HCT116 (cell line): ENCODE measurements around the gene RPTOR. TPM values are rescaled to one million over a fixed set of nuclear protein-coding genes. Genes with fewer than 3 reads are reported as not detected.

Experiments used
- ATAC-seq: fragments of 200-7000 bp; cut with Tn5 transposase; 2 replicates; pipeline ENCODE4 v1.9.1; 2020; ENCODE audit warnings: mild to moderate bottlenecking, moderate library complexity
- BruUV-seq: library from RNA; stranded (reverse); fragments of 400-500 nt; replicated peaks from 2 replicates; lab custom pipeline; 2021; lab: Mats Ljungman, UMichigan
- CTCF ChIA-PET: fragments of 300-600 bp; sonication (Branson Sonifier 250); formaldehyde crosslinking; loops from one replicate; lab custom pipeline; 2021; ENCODE audit warnings: antibody characterized with exemption; lab: Charles Lee
- POLR2A ChIA-PET: fragments of 300-600, 350-600 bp; sonication (Branson Sonifier 250); formaldehyde crosslinking; loops from one replicate; lab custom pipeline; 2021; ENCODE audit warnings: antibody characterized with exemption; lab: Charles Lee
- RAD21 ChIA-PET, 2 experiments: fragments of 300-600 bp; sonication (Branson Sonifier 250); formaldehyde crosslinking; loops; one replicate each; lab custom pipeline; 2023; ENCODE audit warnings: low total read pairs in 2 of 2; ENCODE audit not compliant: uncharacterized antibody in 2 of 2, unreplicated experiment in 2 of 2, low non-redundant PET in 1 of 2; lab: Charles Lee
- DNase-seq: peaks from one replicate; pipeline ENCODE4 v3.0.0-alpha.2; 2010; ENCODE audit warnings: low read depth, low spot score
- H2AFZ ChIP-seq: fragments of 200-600 bp; shearing (Covaris generic), sonication (generic); 2 replicates; pipeline ENCODE4 v1.6.1; 2017; ENCODE audit warnings: low read depth, mixed run types, mixed read lengths, antibody characterized with exemption, low read length; ENCODE audit not compliant: poor library complexity, severe bottlenecking
- H3K27ac ChIP-seq: 2 replicates; pipeline ENCODE4 v1.5.1; 2012; ENCODE audit warnings: low read depth, low read length
- H3K27me3 ChIP-seq: fragments of 200-600 bp; sonication (generic); 2 replicates; pipeline ENCODE4 v1.6.1; 2016; ENCODE audit warnings: mixed run types, low read length, mixed read lengths; ENCODE audit not compliant: insufficient read depth
- H3K36me3 ChIP-seq, 2 experiments: fragments of 200-500 bp in 1 of 2; fragments of 200-600 bp in 1 of 2; sonication (Bioruptor generic) in 1 of 2; sonication (generic) in 1 of 2; 2 replicates each; pipeline versions ENCODE4 v1.5.1 to v1.6.1; 2014 to 2016; ENCODE audit warnings: low read length in 2 of 2, inconsistent platforms in 1 of 2, mixed read lengths in 1 of 2, mixed run types in 1 of 2; ENCODE audit not compliant: insufficient read depth in 2 of 2, control insufficient read depth in 1 of 2
- H3K4me1 ChIP-seq, 2 experiments: fragments of 200-600 bp in 1 of 2; sonication (generic) in 1 of 2; 2 replicates each; pipeline versions ENCODE4 v1.5.1 to v1.6.1; 2012 to 2017; ENCODE audit warnings: low read length in 2 of 2, inconsistent platforms in 1 of 2, mild to moderate bottlenecking in 1 of 2, mixed read lengths in 1 of 2, mixed run types in 1 of 2, moderate library complexity in 1 of 2; ENCODE audit not compliant: insufficient read depth in 2 of 2, control insufficient read depth in 1 of 2
- H3K4me2 ChIP-seq: fragments of 200-600 bp; sonication (generic); 2 replicates; pipeline ENCODE4 v1.6.1; 2017; ENCODE audit warnings: mixed run types, low read length, mixed read lengths
- H3K4me3 ChIP-seq, 2 experiments: fragments of 200-600 bp in 1 of 2; sonication (generic) in 1 of 2; replicated peaks in 1 of 2; 2 replicates each; pipeline ENCODE4 v1.5.1; 2011 to 2016; ENCODE audit warnings: low read length in 2 of 2, control low read depth in 1 of 2, low read depth in 1 of 2, mild to moderate bottlenecking in 1 of 2, mixed read lengths in 1 of 2, mixed run types in 1 of 2
- H3K79me2 ChIP-seq: fragments of 200-600 bp; sonication (generic); 2 replicates; pipeline ENCODE4 v1.6.1; 2017; ENCODE audit warnings: mild to moderate bottlenecking, mixed run types, low read length, moderate library complexity, mixed read lengths; ENCODE audit not compliant: insufficient read depth
- H3K9ac ChIP-seq: fragments of 200-600 bp; sonication (generic); 2 replicates; pipeline ENCODE4 v1.6.1; 2016; ENCODE audit warnings: low read length, mixed read lengths
- H3K9me2 ChIP-seq: fragments of 200-600 bp; sonication (generic), shearing (Covaris generic); 2 replicates; pipeline ENCODE4 v1.6.1; 2017; ENCODE audit warnings: mixed run types, mild to moderate bottlenecking, moderate library complexity; ENCODE audit not compliant: insufficient read depth
- H3K9me3 ChIP-seq, 2 experiments: fragments of 200-500 bp in 1 of 2; fragments of 200-600 bp in 1 of 2; sonication (Bioruptor generic) in 1 of 2; sonication (generic) in 1 of 2; 2 replicates each; pipeline ENCODE4 v1.6.1; 2014 to 2017; ENCODE audit warnings: low read length in 2 of 2, mixed read lengths in 2 of 2, inconsistent platforms in 1 of 2, low read depth in 1 of 2, mild to moderate bottlenecking in 1 of 2, mixed run types in 1 of 2, moderate library complexity in 1 of 2; ENCODE audit not compliant: control insufficient read depth in 1 of 2, insufficient read depth in 1 of 2
- H4K20me1 ChIP-seq: fragments of 200-600 bp; sonication (generic), shearing (Covaris generic); 2 replicates; pipeline ENCODE4 v1.6.1; 2017; ENCODE audit warnings: mixed run types, mild to moderate bottlenecking, moderate library complexity; ENCODE audit not compliant: insufficient read depth
- CBX3 ChIP-seq: IDR thresholded peaks from 2 replicates; pipeline ENCODE4 v1.6.1; 2012; ENCODE audit warnings: low read depth
- CEBPB ChIP-seq: IDR thresholded peaks from 2 replicates; pipeline ENCODE4 v1.6.1; 2012; ENCODE audit warnings: low read depth
- EGR1 ChIP-seq: IDR thresholded peaks from 2 replicates; pipeline ENCODE4 v1.6.1; 2012; ENCODE audit warnings: low read depth
- EZH2 ChIP-seq: fragments of 200-600 bp; sonication (generic); IDR thresholded peaks from 2 replicates; pipeline ENCODE4 v1.6.1; 2017; ENCODE audit warnings: antibody characterized with exemption, mixed run types
- EZH2phosphoT487 ChIP-seq: fragments of 200-600 bp; IDR thresholded peaks from 2 replicates; pipeline ENCODE4 v1.6.1; 2018; ENCODE audit warnings: antibody characterized with exemption, borderline replicate concordance
- FOSL1 ChIP-seq: IDR thresholded peaks from 2 replicates; pipeline ENCODE4 v1.6.1; 2012; ENCODE audit warnings: low read depth
- JUND ChIP-seq: IDR thresholded peaks from 2 replicates; pipeline ENCODE4 v1.6.1; 2012
- POLR2A ChIP-seq: IDR thresholded peaks from 2 replicates; pipeline ENCODE4 v1.7.0; 2011; ENCODE audit warnings: borderline replicate concordance; ENCODE audit not compliant: insufficient read depth, insufficient read length; ENCODE audit errors: extremely low read depth
- POLR2AphosphoS5 ChIP-seq: IDR thresholded peaks from 2 replicates; pipeline ENCODE4 v1.6.1; 2011; ENCODE audit warnings: mild to moderate bottlenecking, low read depth, low read length, moderate library complexity
- RAD21 ChIP-seq: IDR thresholded peaks from 2 replicates; pipeline ENCODE4 v1.6.1; 2012; ENCODE audit warnings: low read depth, mild to moderate bottlenecking
- SIN3A ChIP-seq: IDR thresholded peaks from 2 replicates; pipeline ENCODE4 v1.6.1; 2012; ENCODE audit warnings: low read depth
- SP1 ChIP-seq: IDR thresholded peaks from 2 replicates; pipeline ENCODE4 v1.6.1; 2012; ENCODE audit warnings: low read depth
- YY1 ChIP-seq: IDR thresholded peaks from 2 replicates; pipeline ENCODE4 v1.6.1; 2011; ENCODE audit warnings: low read length, low read depth, moderate library complexity, mild to moderate bottlenecking; ENCODE audit not compliant: insufficient replicate concordance; ENCODE audit errors: extremely low read depth
- ZFX ChIP-seq: fragments of 450-650 bp; IDR thresholded peaks from 2 replicates; pipeline ENCODE4 v1.6.1; 2017
- ZNF274 ChIP-seq: fragments of 200-500 bp; sonication (Bioruptor generic); IDR thresholded peaks from 2 replicates; pipeline ENCODE4 v1.6.1; 2014; ENCODE audit warnings: mild to moderate bottlenecking, low read depth, low read length, inconsistent platforms
- intact Hi-C: fragments of 100-400 bp; cut with micrococcal nuclease; formaldehyde crosslinking; loops from 2 replicates; pipeline ENCODE4 v1.10.0; 2022
- total RNA-seq: library from RNA; stranded (reverse); gene quantifications from one replicate; pipeline ENCODE4 v1.2.1, GENCODE V29; 2021; ENCODE audit not compliant: unreplicated experiment
- TF ChIP-seq, protein P1 (sequence below): IDR thresholded peaks from 2 replicates; pipeline ENCODE4 v1.6.1; 2012

RPTOR gene
- total RNA-seq, 1 experiment from 2014 or later: 69.5 TPM

DNA sequence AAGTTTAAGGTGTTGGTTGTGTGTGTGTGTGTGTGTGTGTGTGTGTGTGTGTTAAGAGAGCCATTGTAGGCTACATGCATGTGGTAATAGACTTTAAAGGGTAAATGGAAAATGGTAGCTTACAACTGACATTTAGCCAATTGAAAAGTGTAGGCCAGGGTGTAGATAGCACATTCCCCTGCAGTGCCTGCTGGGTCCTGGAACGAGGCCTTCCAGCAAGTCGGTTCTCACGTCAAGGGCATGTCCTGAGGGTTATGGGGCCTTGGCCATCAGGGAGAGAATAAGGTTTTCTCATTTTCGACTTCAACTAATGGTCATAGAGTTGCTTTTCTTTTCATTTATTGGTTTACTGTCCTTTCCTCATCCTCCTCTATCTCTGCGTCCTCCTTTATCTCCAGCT lies 65.1 kb downstream of the RPTOR start:
- Histone ChIP-seq H3K9ac (no peak overlapping the region), H3K4me1 (peaks cover 0 to 7% of the 10 kb centered on the region in 2 experiments; a peak in 1 of 4 replicates), H3K36me3 (no peaks in the 10 kb centered on the region), H3K27ac (no peak overlapping the region), H3K4me2 (no peak overlapping the region), H3K79me2 (peaks cover 11% of the 10 kb centered on the region), H3K4me3 (no peak overlapping the region), H4K20me1 (no peaks in the 10 kb centered on the region; the same call in 1 of the 2 replicates), H3K27me3 (no peaks in the 10 kb centered on the region), H3K9me3 (no peaks in the 10 kb centered on the region), H3K9me2 (no peaks in the 10 kb centered on the region), H2AFZ (no peak overlapping the region)
- intact Hi-C loops: no loop called here
- ChIA-PET RAD21 (no interaction called here), POLR2A (no interaction called here), CTCF (no interaction called here)
- TF ChIP-seq, protein P1, sequence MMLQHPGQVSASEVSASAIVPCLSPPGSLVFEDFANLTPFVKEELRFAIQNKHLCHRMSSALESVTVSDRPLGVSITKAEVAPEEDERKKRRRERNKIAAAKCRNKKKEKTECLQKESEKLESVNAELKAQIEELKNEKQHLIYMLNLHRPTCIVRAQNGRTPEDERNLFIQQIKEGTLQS: no peak
- TF ChIP-seq EZH2phosphoT487 (no peak), JUND (no peak), EZH2 (no peak), CEBPB (no peak), CBX3 (no peak), ZFX (no peak), SIN3A (no peak), POLR2A (no peak), ZNF274 (no peak), FOSL1 (no peak), YY1 (no peak), EGR1 (no peak), POLR2AphosphoS5 (no peak), RAD21 (no peak), SP1 (no peak)
- ATAC-seq (no peak), DNase-seq (no peak)
- BruUV-seq: no TSS peak
